HEK293 (cell line): ENCODE measurements around the gene IRS2.

ENCODE experiments used
- CTCF ChIA-PET: fragments of 350-600 bp; formaldehyde crosslinking; extraction: SDS; loops from one replicate; lab custom pipeline; 2021; ENCODE audit warnings: antibody characterized with exemption; lab: Yijun Ruan, JAX
- POLR2A ChIA-PET: fragments of 300-600 bp; formaldehyde crosslinking; extraction: SDS; loops from one replicate; lab custom pipeline; 2020; ENCODE audit warnings: antibody characterized with exemption, inconsistent platforms; lab: Yijun Ruan, JAX
- H3K27ac ChIP-seq: fragments of 200-500 bp; sonication (Bioruptor generic); 2 replicates; pipeline ENCODE4 v1.5.1; 2014; ENCODE audit warnings: low read depth, low read length, control low read depth, inconsistent platforms; ENCODE audit errors: extremely low read depth
- H3K36me3 ChIP-seq, 2 experiments: fragments of 200-500 bp in 1 of 2; sonication (Bioruptor generic) in 1 of 2; 1 replicate in 1 of 2; 2 replicates in 1 of 2; pipeline ENCODE4 v1.5.1; 2014 to 2017; ENCODE audit warnings: inconsistent platforms in 2 of 2, low read length in 2 of 2; ENCODE audit not compliant: control insufficient read depth in 2 of 2, insufficient read depth in 1 of 2
- H3K4me1 ChIP-seq: fragments of 200-500 bp; sonication (Bioruptor generic); 2 replicates; pipeline ENCODE4 v1.5.1; 2014; ENCODE audit warnings: mild to moderate bottlenecking, low read length, inconsistent platforms; ENCODE audit not compliant: control insufficient read depth, insufficient read depth
- H3K4me3 ChIP-seq: 2 replicates; pipeline ENCODE4 v1.5.1; 2011; ENCODE audit warnings: low read depth, mild to moderate bottlenecking, control low read depth, low read length, moderate library complexity
- H3K9me3 ChIP-seq: fragments of 200-500 bp; sonication (Bioruptor generic); 2 replicates; pipeline ENCODE4 v1.5.1; 2014; ENCODE audit warnings: low read depth, low read length, inconsistent platforms; ENCODE audit not compliant: control insufficient read depth, insufficient read depth
- HOXC10 ChIP-seq: sonication (generic); formaldehyde crosslinking; IDR thresholded peaks from 2 replicates; pipeline ENCODE4 v1.8.1; 2023; ENCODE audit warnings: mild to moderate bottlenecking, missing genetic modification reagents
- IKZF3 ChIP-seq: fragments of 450-650 bp; IDR thresholded peaks from 2 replicates; pipeline ENCODE4 v1.5.0; 2018; ENCODE audit warnings: missing biosample characterization, mild to moderate bottlenecking, missing genetic modification characterization, moderate library complexity
- INSM2 ChIP-seq: fragments of 450-650 bp; formaldehyde crosslinking; IDR thresholded peaks from 2 replicates; pipeline ENCODE4 v1.5.1; 2016; ENCODE audit warnings: missing biosample characterization, missing genetic modification characterization
- KLF1 ChIP-seq: fragments of 450-650 bp; formaldehyde crosslinking; IDR thresholded peaks from 2 replicates; pipeline ENCODE4 v1.5.1; 2016; ENCODE audit warnings: missing biosample characterization, missing genetic modification characterization
- KLF7 ChIP-seq: fragments of 450-650 bp; formaldehyde crosslinking; IDR thresholded peaks from 2 replicates; pipeline ENCODE4 v1.5.1; 2016; ENCODE audit warnings: missing biosample characterization, missing genetic modification characterization, borderline replicate concordance
- KLF8 ChIP-seq: fragments of 450-650 bp; formaldehyde crosslinking; IDR thresholded peaks from 2 replicates; pipeline ENCODE4 v1.5.1; 2016; ENCODE audit warnings: missing biosample characterization, missing genetic modification characterization
- MEIS1 ChIP-seq: sonication (generic); formaldehyde crosslinking; IDR thresholded peaks from 2 replicates; pipeline ENCODE4 v1.8.1; 2022; ENCODE audit warnings: missing genetic modification reagents, mild to moderate bottlenecking, borderline replicate concordance
- PBX3 ChIP-seq: sonication (generic); formaldehyde crosslinking; IDR thresholded peaks from 2 replicates; pipeline ENCODE4 v1.8.1; 2022; ENCODE audit warnings: mild to moderate bottlenecking, moderate library complexity, missing genetic modification reagents
- PRDM10 ChIP-seq: fragments of 450-650 bp; formaldehyde crosslinking; IDR thresholded peaks from 2 replicates; pipeline ENCODE4 v1.5.1; 2016; ENCODE audit warnings: missing biosample characterization, missing genetic modification characterization
- PRDM4 ChIP-seq: fragments of 450-650 bp; formaldehyde crosslinking; IDR thresholded peaks from 2 replicates; pipeline ENCODE4 v1.5.1; 2017; ENCODE audit warnings: missing biosample characterization, missing genetic modification characterization
- SP2 ChIP-seq: fragments of 450-650 bp; formaldehyde crosslinking; IDR thresholded peaks from 2 replicates; pipeline ENCODE4 v1.5.1; 2016; ENCODE audit warnings: missing biosample characterization, missing genetic modification characterization
- TRIM28 ChIP-seq: IDR thresholded peaks from 2 replicates; pipeline ENCODE4 v1.6.1; 2011; ENCODE audit warnings: low read length, control low read depth, borderline replicate concordance
- ZFP69B ChIP-seq: fragments of 450-650 bp; formaldehyde crosslinking; IDR thresholded peaks from 2 replicates; pipeline ENCODE4 v1.5.1; 2016; ENCODE audit warnings: missing biosample characterization, missing genetic modification characterization
- ZNF16 ChIP-seq: fragments of 450-650 bp; formaldehyde crosslinking; IDR thresholded peaks from 2 replicates; pipeline ENCODE4 v1.5.1; 2016; ENCODE audit warnings: low read depth, missing biosample characterization, missing genetic modification characterization
- ZNF274 ChIP-seq, 2 experiments: fragments of 200-500 bp in 1 of 2; fragments of 450-650 bp in 1 of 2; sonication (Bioruptor generic) in 1 of 2; formaldehyde crosslinking in 1 of 2; IDR thresholded peaks; 2 replicates each; pipeline versions ENCODE4 v1.5.1 to v1.6.1; 2014 to 2016; ENCODE audit warnings: borderline replicate concordance in 1 of 2, inconsistent platforms in 1 of 2, low read length in 1 of 2, missing biosample characterization in 1 of 2, missing genetic modification characterization in 1 of 2
- ZNF350 ChIP-seq: fragments of 450-650 bp; formaldehyde crosslinking; IDR thresholded peaks from 2 replicates; pipeline ENCODE4 v1.5.0; 2017; ENCODE audit warnings: missing biosample characterization, mild to moderate bottlenecking, missing genetic modification characterization
- ZNF362 ChIP-seq: fragments of 450-650 bp; formaldehyde crosslinking; IDR thresholded peaks from 2 replicates; pipeline ENCODE4 v1.5.1; 2016; ENCODE audit warnings: missing biosample characterization, missing genetic modification characterization
- ZNF513 ChIP-seq: fragments of 450-650 bp; IDR thresholded peaks from 2 replicates; pipeline ENCODE4 v1.5.1; 2018; ENCODE audit warnings: missing biosample characterization, missing genetic modification characterization
- ZNF548 ChIP-seq: fragments of 450-650 bp; formaldehyde crosslinking; IDR thresholded peaks from 2 replicates; pipeline ENCODE4 v1.5.1; 2016; ENCODE audit warnings: missing biosample characterization, missing genetic modification characterization
- ZNF629 ChIP-seq: fragments of 450-650 bp; formaldehyde crosslinking; IDR thresholded peaks from 2 replicates; pipeline ENCODE4 v1.5.1; 2017; ENCODE audit warnings: missing biosample characterization, missing genetic modification characterization

The IRS2 gene

GRCh38 chr13:109786457-109787134 lies at the start of gene IRS2 (continued):
- TF ChIP-seq ZNF362 (tag by site-specific recombination), result no peak
- TF ChIP-seq ZNF629 (tag by site-specific recombination), result peak; percentile 24; the same call in 1 of the 2 replicates
- peak; percentile 49; the same call in 1 of the 2 replicates for TF ChIP-seq IKZF3 (tag by site-specific recombination)
- peak; percentile 69 for TF ChIP-seq SP2 (tag by site-specific recombination)
- peak; percentile 81 for TF ChIP-seq KLF1
- TF ChIP-seq INSM2 (tag by site-specific recombination), result peak; percentile 83; the same call in 1 of the 2 replicates
- 0 out of 2 replicates have a peak, but pooled peaks have one; percentile 34 for TF ChIP-seq HOXC10 (CRISPR knock-in tag)
- peak; percentile 88 for TF ChIP-seq KLF7 (tag by site-specific recombination)
- peak; percentile 29; the same call in 1 of the 2 replicates for TF ChIP-seq PRDM4 (tag by site-specific recombination)
- peak; percentile 68 for TF ChIP-seq KLF8 (tag by site-specific recombination)
- TF ChIP-seq PRDM10 (tag by site-specific recombination), result peak; percentile 39
- peak; percentile 61; the same call in 1 of the 2 replicates for TF ChIP-seq MEIS1 (CRISPR knock-in tag)

GRCh38 chr13:109834973-109835720 lies 48.8 kb upstream of the IRS2 start:
- Histone ChIP-seq H3K9me3 (no peaks in the 10 kb centered on the region), H3K4me1 (no peaks in the 10 kb centered on the region), H3K4me3 (no peak overlapping the region), H3K36me3 (no peaks in the 10 kb centered on the region), H3K27ac (no peak overlapping the region)
- CTCF ChIA-PET, result interaction anchor here (1.0 kb wide), 1 partner anchor 17 kb away, joined by 3 read pairs; no protein-coding TSS in a partner anchor
- POLR2A ChIA-PET, result no interaction called here
- no peak for TF ChIP-seq ZNF16 (tag by site-specific recombination)
- TF ChIP-seq ZNF548 (tag by site-specific recombination), result no peak
- no peak for TF ChIP-seq ZNF513 (tag by site-specific recombination)
- TF ChIP-seq ZNF274 (IDR thresholded peaks at IDR 0.05; ENCODE audit: low read length), result no peak
- no peak for TF ChIP-seq ZNF274 (tag by site-specific recombination; IDR thresholded peaks at IDR 0.05; ENCODE audit: borderline replicate concordance)
- TF ChIP-seq ZNF350 (tag by site-specific recombination), result no peak
- TF ChIP-seq ZFP69B (tag by site-specific recombination), result no peak
- TF ChIP-seq PBX3 (CRISPR knock-in tag), result no peak
- TF ChIP-seq TRIM28, result no peak
